Endothelial cell of umbilical vein (primary cell): ENCODE measurements around the gene IFT52. TPM values are rescaled to one million over a fixed set of nuclear protein-coding genes. Genes with fewer than 3 reads are reported as not detected.

Experiments
- BruUV-seq: library from RNA; stranded (reverse); fragments of 400-500 nt; replicated peaks from 2 replicates; lab custom pipeline; 2021; lab: Mats Ljungman, UMichigan
- CTCF ChIA-PET: fragments of 300-600, 350-600 bp; sonication (Branson Sonifier 250); formaldehyde crosslinking; loops from one replicate; lab custom pipeline; 2021; ENCODE audit warnings: antibody characterized with exemption, inconsistent platforms; lab: Charles Lee
- POLR2A ChIA-PET: fragments of 300-600, 350-600 bp; sonication (Branson Sonifier 250); formaldehyde crosslinking; loops from one replicate; lab custom pipeline; 2021; ENCODE audit warnings: antibody characterized with exemption, inconsistent platforms; lab: Charles Lee
- DNase-seq: peaks from one replicate; pipeline ENCODE4 v3.0.0-alpha.2; 2011; ENCODE audit warnings: low read depth, low spot score
- FAIRE-seq: peaks from 2 replicates; lab custom pipeline; 2011; peaks lifted over from hg19 to GRCh38; lab: Jason Lieb, UNC
- H2AFZ ChIP-seq: 2 replicates; pipeline ENCODE4 v1.6.0; 2012; ENCODE audit warnings: low read depth, low read length, control low read depth, inconsistent platforms
- H3K27ac ChIP-seq: 2 replicates; pipeline ENCODE4 v1.5.1; 2011; ENCODE audit warnings: low read depth, mild to moderate bottlenecking, control low read depth, low read length, moderate library complexity; ENCODE audit not compliant: insufficient read depth
- H3K27me3 ChIP-seq, 2 experiments: 2 replicates each; pipeline versions ENCODE4 v1.6.0 to v1.6.1; 2011; ENCODE audit warnings: low read length in 2 of 2, mixed read lengths in 1 of 2; ENCODE audit not compliant: control insufficient read depth in 2 of 2, insufficient read depth in 2 of 2
- H3K36me3 ChIP-seq, 2 experiments: 2 replicates in 1 of 2; 3 replicates in 1 of 2; pipeline ENCODE4 v1.5.1; 2011; ENCODE audit warnings: low read length in 2 of 2, mild to moderate bottlenecking in 1 of 2, moderate library complexity in 1 of 2; ENCODE audit not compliant: control insufficient read depth in 2 of 2, insufficient read depth in 2 of 2; ENCODE audit errors: extremely low read depth in 1 of 2
- H3K4me1 ChIP-seq: 3 replicates; pipeline ENCODE4 v1.5.1; 2011; ENCODE audit warnings: mild to moderate bottlenecking, low read length; ENCODE audit not compliant: control insufficient read depth, insufficient read depth; ENCODE audit errors: extremely low read depth
- H3K4me2 ChIP-seq: 2 replicates; pipeline ENCODE4 v1.6.1; 2011; ENCODE audit warnings: low read length, control low read depth, mixed read lengths; ENCODE audit not compliant: insufficient read depth
- H3K4me3 ChIP-seq, 3 experiments: fragments of 200-600 bp in 1 of 3; sonication (generic), shearing (Covaris generic) in 1 of 3; replicated peaks in 1 of 3; 2 replicates each; pipeline ENCODE4 v1.5.1; 2011 to 2016; ENCODE audit warnings: control low read depth in 3 of 3, low read length in 3 of 3, mild to moderate bottlenecking in 2 of 3, inconsistent platforms in 1 of 3, low read depth in 1 of 3, moderate library complexity in 1 of 3; ENCODE audit not compliant: insufficient read depth in 1 of 3
- H3K79me2 ChIP-seq: 2 replicates; pipeline ENCODE4 v1.6.0; 2012; ENCODE audit warnings: low read length, inconsistent platforms; ENCODE audit not compliant: control insufficient read depth, insufficient read depth
- H3K9ac ChIP-seq: replicated peaks from 2 replicates; pipeline ENCODE3; 2011; ENCODE audit warnings: low read length, control low read depth; ENCODE audit not compliant: insufficient read depth; ENCODE audit errors: extremely low read depth
- H3K9me1 ChIP-seq: replicated peaks from 3 replicates; pipeline ENCODE4 v1.6.0; 2011; ENCODE audit warnings: mild to moderate bottlenecking, low read length; ENCODE audit not compliant: control insufficient read depth, insufficient read depth; ENCODE audit errors: extremely low read depth
- H3K9me3 ChIP-seq: replicated peaks from 2 replicates; pipeline ENCODE4 v1.5.1; 2012; ENCODE audit warnings: low read length, inconsistent platforms; ENCODE audit not compliant: control insufficient read depth, insufficient read depth
- H4K20me1 ChIP-seq: replicated peaks from 2 replicates; pipeline ENCODE3; 2011; ENCODE audit warnings: mild to moderate bottlenecking, low read length; ENCODE audit not compliant: control insufficient read depth, insufficient read depth; ENCODE audit errors: extremely low read depth
- CTCF ChIP-seq, 2 donors: IDR thresholded peaks; 1 replicate in 1 of 2; 2 replicates in 1 of 2; pipeline ENCODE4 v1.5.1; 2011; ENCODE audit warnings: low read length in 2 of 2, mild to moderate bottlenecking in 2 of 2, moderate library complexity in 2 of 2, control low read depth in 1 of 2, inconsistent platforms in 1 of 2, low read depth in 1 of 2; ENCODE audit not compliant: insufficient read depth in 1 of 2; ENCODE audit errors: extremely low read depth in 1 of 2
- EZH2 ChIP-seq: IDR thresholded peaks from 2 replicates; pipeline ENCODE4 v1.6.1; 2012; ENCODE audit warnings: borderline replicate concordance, low read depth, mild to moderate bottlenecking, moderate library complexity, low read length, inconsistent platforms; ENCODE audit not compliant: severe bottlenecking
- FOS ChIP-seq: IDR thresholded peaks from 2 replicates; pipeline ENCODE4 v1.6.1; 2011; ENCODE audit warnings: mild to moderate bottlenecking, low read length, moderate library complexity, borderline replicate concordance; ENCODE audit not compliant: insufficient read depth
- GATA2 ChIP-seq: IDR thresholded peaks from 2 replicates; pipeline ENCODE4 v1.7.0; 2011; ENCODE audit warnings: low read depth, mild to moderate bottlenecking, moderate library complexity, mixed read lengths, low read length; ENCODE audit not compliant: insufficient read length, insufficient read depth
- JUN ChIP-seq: IDR thresholded peaks from 2 replicates; pipeline ENCODE4 v1.6.1; 2011; ENCODE audit warnings: borderline replicate concordance, low read depth; ENCODE audit not compliant: insufficient read length, insufficient read depth
- MAX ChIP-seq: IDR thresholded peaks from 2 replicates; pipeline ENCODE4 v1.6.1; 2011; ENCODE audit not compliant: insufficient read depth, insufficient read length
- MYC ChIP-seq: IDR thresholded peaks from one replicate; pipeline ENCODE4 v1.6.1; 2011; ENCODE audit warnings: mild to moderate bottlenecking, low read depth, low read length
- POLR2A ChIP-seq: IDR thresholded peaks from 2 replicates; pipeline ENCODE4 v1.6.1; 2012; ENCODE audit warnings: low read depth, mild to moderate bottlenecking, control low read depth, low read length
- POLR2AphosphoS5 ChIP-seq: IDR thresholded peaks from 2 replicates; pipeline ENCODE4 v1.6.1; 2012; ENCODE audit warnings: low read depth, mild to moderate bottlenecking, control low read depth, low read length, moderate library complexity; ENCODE audit not compliant: insufficient read depth
- dilution Hi-C: fragments of 300-500 bp; cut with MboI; formaldehyde crosslinking; loops from one replicate; pipeline ENCODE4 v1.15.0; 2019; ENCODE audit warnings: low sequenced_read_pairs; ENCODE audit not compliant: extremely low pct_ligation_motif_present
- intact Hi-C: fragments of 100-400 bp; cut with micrococcal nuclease; formaldehyde crosslinking; loops from one replicate; pipeline ENCODE4 v1.10.0; 2022
- polyA plus RNA-seq, 4 experiments: library from polyadenylated mRNA; depleted of rRNA in 3 of 4; stranded (reverse) in 3 of 4; unstranded in 1 of 4; fragments of >200 nt; gene quantifications; 2 replicates each; pipeline versions ENCODE4 v1.2.1 to v1.2.3, GENCODE V29; 2011 to 2012; ENCODE audit warnings: missing spikeins in 1 of 4
- total RNA-seq: library from RNA; stranded (reverse); gene quantifications from 2 replicates; pipeline ENCODE4 v1.2.3, GENCODE V29; 2021

Gene IFT52
- total and polyA plus RNA-seq, 2 donors (not counting 3 experiments of a cell fraction or from before 2014, with no cell fraction given) = 30.0 to 33.4 TPM

GRCh38 chr20:43603124-43603523 lies 12.4 kb downstream of the IFT52 start:
- no peak for DNase-seq
- Histone ChIP-seq H3K9me1 (no peaks in the 10 kb centered on the region), H3K9ac (no peak overlapping the region), H3K4me2 (no peak overlapping the region), H3K9me3 (no peaks in the 10 kb centered on the region), H3K27me3 (no peaks in the 10 kb centered on the region), H3K79me2 (no peaks in the 10 kb centered on the region), H3K4me3 (no peak overlapping the region), H2AFZ (no peak overlapping the region), H3K27ac (no peak overlapping the region), H4K20me1 (no peaks in the 10 kb centered on the region), H3K36me3 (peaks cover 4 to 17% of the 10 kb centered on the region in 2 experiments), H3K4me1 (no peaks in the 10 kb centered on the region)
- dilution Hi-C loops (no loop called here), intact Hi-C loops (no loop called here)
- TF ChIP-seq JUN = no peak
- TF ChIP-seq POLR2AphosphoS5 = no peak
- TF ChIP-seq CTCF (IDR thresholded peaks at IDR 0.05; ENCODE audit: extremely low read depth in 1 of 2, insufficient read depth in 1 of 2, low read depth in 1 of 2, low read length in 2 of 2) = no peak
- TF ChIP-seq MAX = no peak
- TF ChIP-seq EZH2 = no peak
- no peak for TF ChIP-seq POLR2A
- no peak for TF ChIP-seq FOS
- no peak for TF ChIP-seq MYC
- no peak for TF ChIP-seq GATA2
- BruUV-seq = no TSS peak
- FAIRE-seq = no peak
- ChIA-PET CTCF (no interaction called here), POLR2A (no interaction called here)
